HG03039 (cell line): ENCODE results near the gene HIPK2.

Experiments
- ATAC-seq: cut with Tn5 transposase; IDR thresholded peaks from one replicate; pipeline ENCODE4 v1.9.1; 2021; ENCODE audit warnings: mild to moderate bottlenecking, moderate library complexity; ENCODE audit not compliant: unreplicated experiment

The HIPK2 gene

GRCh38 chr7:139753081-139753692, 24.6 kb downstream of the HIPK2 start:
- no peak for ATAC-seq

- ATAC-seq: no peak
Observed at GRCh38 chr7:139752604-139753003, 25.2 kb downstream of the HIPK2 start.

GRCh38 chr7:139752148-139752547, 25.6 kb downstream of the HIPK2 start:
- no peak for ATAC-seq

GRCh38 chr7:139750459-139751095, 27.2 kb downstream of the HIPK2 start:
- ATAC-seq: no peak

GRCh38 chr7:139749545-139749944, 28.3 kb downstream of the HIPK2 start:
- ATAC-seq: no peak

- no peak for ATAC-seq
Observed at GRCh38 chr7:139748941-139749340, 28.9 kb downstream of the HIPK2 start.

- no peak for ATAC-seq
Observed at GRCh38 chr7:139748373-139748765, 29.4 kb downstream of the HIPK2 start.

GRCh38 chr7:139747662-139748372, 30.0 kb downstream of the HIPK2 start:
- ATAC-seq: no peak

GRCh38 chr7:139746652-139747051, 31.1 kb downstream of the HIPK2 start:
- no peak for ATAC-seq

- ATAC-seq: no peak
Observed at GRCh38 chr7:139745678-139746143, 32.1 kb downstream of the HIPK2 start.

- ATAC-seq: no peak
Observed at GRCh38 chr7:139744768-139745677, 32.8 kb downstream of the HIPK2 start.

- ATAC-seq: no peak
Observed at GRCh38 chr7:139743967-139744767, 33.6 kb downstream of the HIPK2 start.

GRCh38 chr7:139743267-139743966, 34.4 kb downstream of the HIPK2 start:
- no peak for ATAC-seq

GRCh38 chr7:139741789-139742344, 35.9 kb downstream of the HIPK2 start:
- ATAC-seq: no peak

GRCh38 chr7:139741239-139741638, 36.6 kb downstream of the HIPK2 start:
- ATAC-seq: no peak

- ATAC-seq: no peak
Observed at GRCh38 chr7:139739863-139740597, 37.8 kb downstream of the HIPK2 start.

GRCh38 chr7:139738772-139739171, 39.0 kb downstream of the HIPK2 start:
- no peak for ATAC-seq

GRCh38 chr7:139738101-139738489, 39.7 kb downstream of the HIPK2 start:
- ATAC-seq: no peak
